Head of caudate nucleus (tissue), 42 donors: ENCODE measurements around the gene FGF12.

Source experiments
- DNase-seq, 42 donors: peaks; one replicate each; pipeline versions ENCODE4 v3.0.0 to v3.0.0-alpha.2; 2020 to 2021; ENCODE audit warnings: mixed read lengths in 7 of 42
- intact Hi-C: fragments of 100-400 bp; cut with DNase I; formaldehyde crosslinking; loops from one replicate; pipeline ENCODE4 v1.15.0; 2022

Gene FGF12

DNA sequence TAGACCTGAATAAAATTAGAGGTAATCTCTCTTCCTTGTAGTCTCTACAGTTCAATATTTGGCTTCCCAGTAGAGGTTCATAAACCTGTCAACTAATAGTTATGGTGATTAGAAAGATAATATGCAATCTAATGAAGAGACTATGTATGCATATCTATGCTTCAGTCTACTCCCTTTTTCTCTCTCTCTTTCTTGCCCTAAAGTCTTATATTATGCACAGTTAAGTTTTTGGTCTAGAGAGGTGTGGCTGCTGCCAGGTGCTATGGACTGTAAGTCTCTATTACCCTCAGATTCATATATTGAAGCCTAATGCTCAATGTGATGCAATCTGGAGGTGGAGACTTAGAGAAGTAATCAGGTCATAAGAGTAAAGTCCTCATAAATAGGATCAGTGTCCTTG, 413.7 kb downstream of the FGF12 start:
- DNase-seq = no peak
- intact Hi-C loops = no loop called here

DNA sequence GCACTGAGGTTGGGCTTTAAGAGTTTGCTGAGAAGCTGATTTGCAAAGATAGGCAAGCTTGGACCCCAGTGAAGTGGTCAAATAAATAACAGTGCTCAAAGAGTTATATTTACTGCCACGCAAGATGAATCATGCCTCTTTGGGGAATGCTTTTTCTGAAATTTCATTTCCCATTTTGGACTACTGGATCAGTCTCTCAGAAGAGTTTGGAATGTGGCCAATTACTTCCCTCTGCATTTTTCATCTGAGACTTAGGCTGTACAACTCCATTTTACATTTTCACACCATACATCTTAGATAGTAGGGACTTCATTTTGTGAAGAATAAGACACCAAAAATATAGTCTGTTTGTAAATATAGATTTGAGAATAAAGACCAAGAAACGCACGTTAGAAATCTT, 419.7 kb downstream of the FGF12 start:
- DNase-seq = no peak
- intact Hi-C loops = no loop called here

DNA sequence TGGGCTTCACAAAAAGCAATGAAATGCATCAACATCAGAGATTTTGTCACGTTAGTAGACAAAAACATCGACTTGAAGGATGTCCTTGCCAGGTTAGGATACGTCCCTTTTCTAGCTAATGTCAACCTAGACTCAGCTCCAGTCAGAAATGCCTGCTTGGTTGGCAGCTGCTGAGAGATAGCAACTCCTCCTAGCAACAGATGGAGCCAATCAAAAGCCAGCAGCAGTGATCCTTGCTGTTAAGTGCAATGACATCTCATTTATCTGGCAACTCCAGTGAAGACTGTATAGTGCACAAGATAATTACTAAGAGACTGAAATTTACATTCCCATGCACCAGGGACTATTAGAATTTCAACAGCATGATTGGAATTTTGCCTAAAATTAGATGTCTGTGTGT, 424.1 kb downstream of the FGF12 start:
- intact Hi-C loops = no loop called here
- DNase-seq = peak in 12 of 42 donors; percentile 1 to 41 (median 18)

GRCh38 chr3:192302721-192303120, 424.6 kb downstream of the FGF12 start:
- no peak for DNase-seq
- intact Hi-C loops = no loop called here

DNA sequence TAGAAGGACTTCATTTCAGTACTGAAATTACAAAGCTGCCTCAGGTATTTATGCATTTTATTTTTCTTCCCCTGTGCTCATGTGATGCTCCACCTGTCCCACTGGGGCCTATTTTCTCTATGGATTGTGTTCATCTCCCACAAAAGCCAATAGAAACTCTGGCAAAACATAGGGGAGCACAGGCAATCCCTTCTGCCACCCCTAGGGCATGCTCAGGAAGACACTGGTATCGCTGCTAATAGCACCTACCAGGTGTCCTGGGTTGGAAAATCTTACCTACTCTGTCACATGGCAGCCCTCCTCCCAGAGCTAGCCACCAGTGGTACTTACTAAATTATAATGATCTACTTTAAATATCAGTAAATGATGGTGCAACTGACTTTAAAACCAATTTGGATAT, 427.4 kb downstream of the FGF12 start:
- DNase-seq = no peak
- intact Hi-C loops = no loop called here

DNA sequence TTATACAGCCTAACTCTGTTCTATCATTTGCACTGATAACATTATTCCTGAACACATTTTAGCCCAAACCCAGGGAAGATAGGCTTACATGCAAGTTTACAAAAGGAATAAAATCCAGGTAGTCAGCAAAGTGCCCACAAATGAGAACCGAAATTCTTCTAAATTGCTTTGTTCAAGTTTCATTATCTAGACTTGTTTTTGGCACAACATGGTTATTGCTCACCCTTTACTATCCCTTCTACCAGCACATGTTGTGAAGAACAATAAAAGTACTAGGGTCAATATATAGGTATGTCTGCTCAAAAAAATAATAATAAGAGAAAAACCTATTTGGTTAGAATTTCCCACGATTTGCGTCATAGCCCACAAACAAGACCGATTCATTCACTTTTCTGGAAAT, 430.5 kb downstream of the FGF12 start:
- intact Hi-C loops = no loop called here
- no peak for DNase-seq

GRCh38 chr3:192284443-192285072, 442.8 kb downstream of the FGF12 start:
- no peak for DNase-seq
- intact Hi-C loops = no loop called here

- intact Hi-C loops = no loop called here
Observed at GRCh38 chr3:192281207-192281880, 446.0 kb downstream of the FGF12 start.

GRCh38 chr3:192279664-192280063, 447.7 kb downstream of the FGF12 start:
- intact Hi-C loops = no loop called here
- no peak for DNase-seq

More at GRCh38 chr3:192281207-192281880, 446.0 kb downstream of the FGF12 start:
- no peak for DNase-seq

GRCh38 chr3:192277477-192277876, 449.9 kb downstream of the FGF12 start:
- intact Hi-C loops = no loop called here
- DNase-seq = no peak

- intact Hi-C loops = no loop called here
- no peak for DNase-seq
Observed at GRCh38 chr3:192275741-192276355, 451.5 kb downstream of the FGF12 start.

DNA sequence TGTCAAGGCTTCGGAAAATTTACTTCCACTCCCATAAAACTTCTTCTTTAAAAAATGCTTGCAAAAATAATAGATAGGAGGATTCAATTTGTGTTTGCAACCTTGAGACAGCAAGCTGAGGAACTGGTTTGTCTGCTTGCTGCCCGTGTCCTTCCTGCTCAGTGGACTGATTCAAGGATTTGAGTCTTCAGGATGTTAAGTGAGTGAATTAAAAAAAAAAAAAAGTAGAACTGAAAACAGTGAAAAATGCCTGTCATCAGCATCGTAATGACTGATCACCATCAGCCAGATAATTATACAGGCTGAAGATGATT, 453.7 kb downstream of the FGF12 start:
- DNase-seq = no peak

GRCh38 chr3:192273001-192273696, 454.2 kb downstream of the FGF12 start:
- intact Hi-C loops = no loop called here
- no peak for DNase-seq

More for the DNA sequence above, 453.7 kb downstream of the FGF12 start:
- intact Hi-C loops = no loop called here

GRCh38 chr3:192262001-192262400, 465.3 kb downstream of the FGF12 start:
- DNase-seq = no peak
- intact Hi-C loops = no loop called here

DNA sequence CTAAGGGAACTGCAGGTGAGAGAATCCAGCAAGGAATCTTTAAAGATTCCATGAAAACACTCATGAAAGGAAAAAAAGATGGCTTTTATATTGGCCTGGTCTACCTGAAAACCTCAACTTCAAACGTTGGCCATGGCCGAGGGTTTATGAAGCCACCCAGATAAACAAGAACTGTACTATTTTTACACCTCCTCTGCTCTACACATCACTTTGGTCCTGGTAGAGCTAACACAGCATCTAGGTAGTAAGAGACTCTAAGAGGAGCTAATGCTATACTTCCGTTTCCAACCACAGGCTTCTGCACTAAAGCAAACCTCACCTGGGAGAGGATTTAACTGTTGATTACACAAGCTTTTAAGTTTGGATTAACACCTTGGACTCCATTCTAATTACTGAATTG, 466.2 kb downstream of the FGF12 start:
- intact Hi-C loops = no loop called here

DNA sequence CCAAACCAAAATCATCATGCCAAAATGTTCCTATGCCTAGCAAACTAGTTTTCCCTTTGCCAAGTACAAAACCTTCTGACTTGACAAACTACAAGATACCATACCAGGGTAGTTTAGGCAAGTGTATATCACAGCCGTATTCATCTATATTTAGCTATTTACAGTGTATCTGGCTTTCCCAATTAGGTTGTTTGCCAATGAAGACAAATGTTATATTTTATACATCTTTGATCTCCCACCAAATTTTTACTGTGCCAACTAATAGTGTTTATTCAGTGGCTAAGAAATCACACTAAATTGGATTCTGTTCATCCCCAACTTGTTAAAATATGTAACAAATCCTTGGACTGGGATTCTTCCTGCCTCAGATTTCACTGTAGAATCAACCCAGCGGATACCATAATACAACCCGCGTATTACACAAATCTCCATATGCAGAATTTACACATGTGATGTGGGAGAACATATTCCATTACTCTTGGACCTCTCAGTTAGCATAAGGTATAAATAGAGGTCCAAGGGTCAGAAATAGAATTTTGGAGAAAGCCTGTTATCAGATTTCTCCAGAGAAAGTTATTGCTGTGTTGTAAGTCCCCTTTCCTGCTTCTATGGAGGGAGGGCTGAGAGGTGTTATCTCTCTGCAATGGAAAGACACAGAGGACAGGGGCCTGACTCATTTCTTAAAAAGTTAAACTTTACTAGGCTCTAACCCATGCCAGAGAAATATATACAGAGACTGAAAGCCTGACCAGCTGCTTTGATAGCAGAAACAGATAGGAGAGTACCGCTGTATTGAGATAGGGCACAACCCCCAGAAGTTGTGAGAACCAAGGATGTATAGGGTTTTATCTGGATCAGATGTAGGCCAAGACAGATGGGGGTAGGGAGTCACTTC, 467.0 kb downstream of the FGF12 start:
- intact Hi-C loops = no loop called here
- no peak for DNase-seq

More for the DNA sequence above, 466.2 kb downstream of the FGF12 start:
- DNase-seq = no peak

- DNase-seq = peak in 1 of 42 donors; percentile 9
- intact Hi-C loops = no loop called here
Observed at GRCh38 chr3:192259661-192260060, 467.7 kb downstream of the FGF12 start.

- intact Hi-C loops = no loop called here
- DNase-seq = no peak
Observed at GRCh38 chr3:192258721-192259120, 468.6 kb downstream of the FGF12 start.

- no peak for DNase-seq
- intact Hi-C loops = no loop called here
Observed at GRCh38 chr3:192255839-192256238, 471.5 kb downstream of the FGF12 start.
